Activated naive CD8-positive, alpha-beta T cell treated with anti-CD3 and anti-CD28 coated beads, Interleukin-2, amount 10 ng/mL, durations not matched to agents 7 days and 5 days (primary cell): ENCODE results near the gene SPATA19. TPM values are rescaled to one million over a fixed set of nuclear protein-coding genes. Genes with fewer than 3 reads are reported as not detected.

ENCODE experiments used
- ATAC-seq: fragments of 150-1000 bp; cut with Tn5 transposase; one replicate; pipeline ENCODE4 v1.10.0; 2021; ENCODE audit warnings: low read depth, moderate library complexity
- POLR2A ChIA-PET: fragments of 350-600 bp; sonication (Branson Sonifier 250); formaldehyde crosslinking; loops from one replicate; lab custom pipeline; 2021; ENCODE audit warnings: antibody characterized with exemption; lab: Charles Lee
- DNase-seq: peaks from one replicate; pipeline ENCODE4 v3.0.0; 2021
- H3K27ac Mint-ChIP-seq: one replicate; pipeline ENCODE4 v1.8.0; 2022; ENCODE audit warnings: mild to moderate bottlenecking, mixed read lengths
- H3K27me3 Mint-ChIP-seq: one replicate; pipeline ENCODE4 v1.8.0; 2022; ENCODE audit warnings: mild to moderate bottlenecking, moderate library complexity, mixed read lengths
- H3K36me3 Mint-ChIP-seq: one replicate; pipeline ENCODE4 v1.8.0; 2021; ENCODE audit warnings: mild to moderate bottlenecking, mixed read lengths
- H3K4me1 Mint-ChIP-seq: one replicate; pipeline ENCODE4 v1.8.0; 2021; ENCODE audit warnings: mixed read lengths
- H3K4me3 Mint-ChIP-seq: one replicate; pipeline ENCODE4 v1.8.0; 2022; ENCODE audit warnings: mild to moderate bottlenecking, moderate library complexity, mixed read lengths
- H3K9me3 Mint-ChIP-seq: one replicate; pipeline ENCODE4 v1.8.0; 2021; ENCODE audit warnings: mixed read lengths
- total RNA-seq, 2 experiments: library from RNA; stranded (reverse); gene quantifications; one replicate each; pipeline ENCODE4 v1.2.3, GENCODE V29; 2021

The SPATA19 gene
- total RNA-seq, 2 experiments from 2014 or later = not detected

- DNase-seq = no peak
- Mint-ChIP-seq H3K36me3 (no peaks in the 10 kb centered on the region), H3K27me3 (no peaks in the 10 kb centered on the region), H3K4me1 (no peaks in the 10 kb centered on the region), H3K9me3 (peaks cover 7% of the 10 kb centered on the region), H3K4me3 (no peak overlapping the region), H3K27ac (no peak overlapping the region)
- ATAC-seq = no peak
- POLR2A ChIA-PET = no interaction called here
Observed at GRCh38 chr11:133797554-133797953, 47.8 kb downstream of the SPATA19 start.

GRCh38 chr11:133796043-133796795, 49.1 kb downstream of the SPATA19 start:
- no peak overlapping the region for H3K27ac Mint-ChIP-seq
- no peaks in the 10 kb centered on the region for H3K36me3 Mint-ChIP-seq
- POLR2A ChIA-PET = no interaction called here
- ATAC-seq (no peak), DNase-seq (no peak)
- H3K4me3 Mint-ChIP-seq = no peak overlapping the region
- no peaks in the 10 kb centered on the region for H3K27me3 Mint-ChIP-seq
- peaks cover 8% of the 10 kb centered on the region for H3K9me3 Mint-ChIP-seq
- no peaks in the 10 kb centered on the region for H3K4me1 Mint-ChIP-seq

- ATAC-seq (no peak), DNase-seq (no peak)
- Mint-ChIP-seq H3K9me3 (peaks cover 8% of the 10 kb centered on the region), H3K36me3 (no peaks in the 10 kb centered on the region), H3K27ac (no peak overlapping the region), H3K4me3 (no peak overlapping the region), H3K27me3 (peaks cover 5% of the 10 kb centered on the region), H3K4me1 (no peaks in the 10 kb centered on the region)
- POLR2A ChIA-PET = no interaction called here
Observed at GRCh38 chr11:133795088-133795487, 50.2 kb downstream of the SPATA19 start.

- POLR2A ChIA-PET = no interaction called here
- no peaks in the 10 kb centered on the region for H3K4me1 Mint-ChIP-seq
- H3K36me3 Mint-ChIP-seq = no peaks in the 10 kb centered on the region
- peaks cover 10% of the 10 kb centered on the region for H3K27me3 Mint-ChIP-seq
- H3K9me3 Mint-ChIP-seq = peaks cover 8% of the 10 kb centered on the region
- DNase-seq = no peak
- no peak for ATAC-seq
- no peak overlapping the region for H3K27ac Mint-ChIP-seq
- H3K4me3 Mint-ChIP-seq = no peak overlapping the region
Observed at GRCh38 chr11:133794205-133794604, 51.1 kb downstream of the SPATA19 start.

GRCh38 chr11:133793271-133794035, 51.9 kb downstream of the SPATA19 start:
- no peak overlapping the region for H3K4me3 Mint-ChIP-seq
- no peaks in the 10 kb centered on the region for H3K4me1 Mint-ChIP-seq
- no peak for ATAC-seq
- peaks cover 18% of the 10 kb centered on the region for H3K27me3 Mint-ChIP-seq
- POLR2A ChIA-PET = no interaction called here
- no peak for DNase-seq
- no peaks in the 10 kb centered on the region for H3K36me3 Mint-ChIP-seq
- H3K27ac Mint-ChIP-seq = no peak overlapping the region
- peaks cover 8% of the 10 kb centered on the region for H3K9me3 Mint-ChIP-seq

GRCh38 chr11:133790995-133791394, 54.3 kb downstream of the SPATA19 start:
- Mint-ChIP-seq H3K4me1 (no peaks in the 10 kb centered on the region), H3K27me3 (peaks cover 39% of the 10 kb centered on the region), H3K36me3 (no peaks in the 10 kb centered on the region), H3K9me3 (peaks cover 8% of the 10 kb centered on the region), H3K27ac (no peak overlapping the region), H3K4me3 (no peak overlapping the region)
- ATAC-seq (no peak), DNase-seq (no peak)
- POLR2A ChIA-PET = no interaction called here

Other genes starting within 250 kb of the SPATA19 start
- gene IGSF9B, start 111.5 kb upstream of the SPATA19 start, total RNA-seq = 10 to 100 TPM; 91.8 to 99.7 TPM
- 10 to 100 TPM; 21.1 to 23.7 TPM for gene JAM3, start 223.6 kb upstream of the SPATA19 start, total RNA-seq